Spinal cord (tissue), 10 donors: Measurements from ENCODE around the gene CCNB2. TPM values are rescaled to one million over a fixed set of nuclear protein-coding genes. Genes with fewer than 3 reads are reported as not detected.
A peak's percentile ranks its signal among the peaks of the same experiment; 100 is the strongest.

Experiments
- DNase-seq, 6 donors: peaks; one replicate each; pipeline versions ENCODE4 v3.0.0 to v3.0.0-alpha.2; 2013 to 2015; ENCODE audit warnings: low spot score in 6 of 6, low read depth in 4 of 6
- H3K27ac ChIP-seq: one replicate; pipeline ENCODE4 v1.5.1; 2013; ENCODE audit warnings: low read depth, low read length, control low read depth
- H3K27me3 ChIP-seq: one replicate; pipeline ENCODE4 v1.6.1; 2013; ENCODE audit warnings: low read length; ENCODE audit not compliant: control insufficient read depth, insufficient read depth
- H3K36me3 ChIP-seq: one replicate; pipeline ENCODE4 v1.6.1; 2013; ENCODE audit warnings: low read length; ENCODE audit not compliant: control insufficient read depth, insufficient read depth
- H3K4me1 ChIP-seq: one replicate; pipeline ENCODE4 v1.6.1; 2013; ENCODE audit warnings: low read length; ENCODE audit not compliant: control insufficient read depth, insufficient read depth
- H3K4me3 ChIP-seq: one replicate; pipeline ENCODE4 v1.5.1; 2013; ENCODE audit warnings: low read depth, low read length, control low read depth
- H3K9me3 ChIP-seq: one replicate; pipeline ENCODE4 v1.6.1; 2013; ENCODE audit warnings: low read length; ENCODE audit not compliant: control insufficient read depth, insufficient read depth
- WGBS: methylation state at CpG from one replicate; pipeline ENCODE4 v1.1.5; 2013; ENCODE audit warnings: missing lambda C conversion rate; ENCODE audit not compliant: insufficient coverage; 5-methylcytosine and 5-hydroxymethylcytosine counted together
- polyA plus RNA-seq, 2 donors: library from polyadenylated mRNA; unstranded; fragments of 120-200 nt; gene quantifications; one replicate each; pipeline ENCODE4 v1.2.1, GENCODE V29; 2013; ENCODE audit not compliant: insufficient read length in 2 of 2
- total RNA-seq, 2 donors: library from RNA; depleted of rRNA in 1 of 2; stranded (reverse); fragments of 120-200 nt in 1 of 2; fragments of >200 nt in 1 of 2; gene quantifications; one replicate each; pipeline versions ENCODE4 v1.2.3 to v1.2.4, GENCODE V29; 2013 to 2014
- donor health status: healthy.

The CCNB2 gene
- total and polyA plus RNA-seq, 4 donors = 11.2 to 18.8 (median 16.4) TPM

GRCh38 chr15:59099162-59099685 is 5.7 kb upstream of the CCNB2 start:
- Histone ChIP-seq H3K4me1 (no peaks in the 10 kb centered on the region), H3K27ac (no peak overlapping the region), H3K9me3 (no peaks in the 10 kb centered on the region), H3K4me3 (no peak overlapping the region), H3K27me3 (no peaks in the 10 kb centered on the region), H3K36me3 (peaks cover 9% of the 10 kb centered on the region)
- WGBS = no CpG with 5 or more reads among the region's 2 CpGs
- DNase-seq = no peak

DNA sequence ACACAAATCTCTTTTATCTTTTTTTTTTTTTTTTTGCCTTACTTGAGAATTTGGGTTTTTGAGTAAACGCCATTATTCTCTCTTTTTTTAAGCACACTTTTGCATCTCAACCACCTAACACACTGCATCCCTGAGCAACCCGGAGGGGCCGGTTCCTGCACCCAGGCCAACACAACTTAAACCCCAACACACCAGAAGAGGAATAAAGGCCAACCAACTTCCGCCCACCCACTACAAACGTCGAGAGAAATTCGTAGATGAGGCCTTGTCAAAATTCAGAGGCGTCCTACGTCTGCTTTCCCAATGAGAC is 389 bp upstream of the CCNB2 start:
- DNase-seq = no peak
- H3K27me3 ChIP-seq = no peaks in the 10 kb centered on the region
- no peaks in the 10 kb centered on the region for H3K9me3 ChIP-seq
- no peaks in the 10 kb centered on the region for H3K36me3 ChIP-seq
- H3K4me3 ChIP-seq = peak overlapping the region; percentile 82
- peaks cover 7% of the 10 kb centered on the region for H3K4me1 ChIP-seq
- WGBS = 0% methylated on average over 2 of the region's 9 CpGs
- peak overlapping the region; percentile 81 for H3K27ac ChIP-seq

- Histone ChIP-seq H3K36me3 (no peaks in the 10 kb centered on the region), H3K4me3 (peak overlapping the region; percentile 82), H3K27me3 (no peaks in the 10 kb centered on the region), H3K9me3 (no peaks in the 10 kb centered on the region), H3K27ac (no peak overlapping the region), H3K4me1 (peaks cover 7% of the 10 kb centered on the region)
- WGBS = no CpG with 5 or more reads among the region's 2 CpGs
- peak in 1 of 6 donors; percentile 3 for DNase-seq
These were observed 908 bp downstream of the CCNB2 start for GRCh38 chr15:59105854-59106253.

DNA sequence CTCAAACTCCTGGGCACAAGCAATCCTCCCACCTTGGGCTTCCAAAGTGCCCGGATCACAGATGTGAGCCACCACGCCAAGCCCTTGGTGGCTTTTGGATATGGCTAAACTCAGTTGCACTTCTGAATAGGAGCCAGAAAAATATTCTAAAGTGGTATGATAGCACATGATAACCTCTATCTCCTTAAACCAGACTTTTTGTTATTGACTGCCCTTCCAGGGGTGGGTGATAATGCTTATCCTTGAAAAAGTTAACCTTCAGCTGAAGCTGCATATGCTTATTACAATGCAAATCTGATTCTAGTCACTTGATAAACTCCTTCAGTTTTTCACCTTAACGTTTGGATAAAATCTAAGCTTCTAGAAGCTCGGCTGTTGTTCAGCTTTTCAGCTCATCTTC is 6.3 kb downstream of the CCNB2 start:
- Histone ChIP-seq H3K4me1 (no peaks in the 10 kb centered on the region), H3K27ac (no peak overlapping the region), H3K36me3 (peaks cover 4% of the 10 kb centered on the region), H3K9me3 (no peaks in the 10 kb centered on the region), H3K4me3 (no peak overlapping the region), H3K27me3 (no peaks in the 10 kb centered on the region)
- WGBS = 96% methylated on average over 2 of the region's 4 CpGs
- DNase-seq = no peak

GRCh38 chr15:59115047-59115446 is 10.1 kb downstream of the CCNB2 start:
- DNase-seq = no peak
- Histone ChIP-seq H3K36me3 (peaks cover 13% of the 10 kb centered on the region), H3K4me3 (no peak overlapping the region), H3K27ac (no peak overlapping the region), H3K9me3 (no peaks in the 10 kb centered on the region), H3K27me3 (no peaks in the 10 kb centered on the region), H3K4me1 (no peaks in the 10 kb centered on the region)
- WGBS = no CpG with 5 or more reads among the region's 2 CpGs

- H3K36me3 ChIP-seq = peaks cover 13% of the 10 kb centered on the region
- H3K27ac ChIP-seq = no peak overlapping the region
- WGBS = no CpG with 5 or more reads among the region's 1 CpG
These were observed 11.2 kb downstream of the CCNB2 start for GRCh38 chr15:59116141-59116540.

GRCh38 chr15:59116771-59117170 is 11.8 kb downstream of the CCNB2 start:
- no peaks in the 10 kb centered on the region for H3K4me1 ChIP-seq
- H3K4me3 ChIP-seq = no peak overlapping the region
- peaks cover 13% of the 10 kb centered on the region for H3K36me3 ChIP-seq
- no peaks in the 10 kb centered on the region for H3K27me3 ChIP-seq
- H3K9me3 ChIP-seq = no peaks in the 10 kb centered on the region
- H3K27ac ChIP-seq = no peak overlapping the region
- 100% methylated on average over 3 of the region's 6 CpGs for WGBS
- no peak for DNase-seq

More at GRCh38 chr15:59116141-59116540, 11.2 kb downstream of the CCNB2 start:
- Histone ChIP-seq H3K4me3 (no peak overlapping the region), H3K4me1 (no peaks in the 10 kb centered on the region), H3K9me3 (no peaks in the 10 kb centered on the region), H3K27me3 (no peaks in the 10 kb centered on the region)
- DNase-seq = peak in 1 of 6 donors; percentile 28

GRCh38 chr15:59119625-59120024 is 14.7 kb downstream of the CCNB2 start:
- Histone ChIP-seq H3K4me3 (no peak overlapping the region), H3K27me3 (no peaks in the 10 kb centered on the region), H3K4me1 (no peaks in the 10 kb centered on the region), H3K27ac (no peak overlapping the region), H3K9me3 (no peaks in the 10 kb centered on the region), H3K36me3 (peaks cover 11% of the 10 kb centered on the region)
- DNase-seq = no peak
- WGBS = no CpG with 5 or more reads among the region's 5 CpGs

DNA sequence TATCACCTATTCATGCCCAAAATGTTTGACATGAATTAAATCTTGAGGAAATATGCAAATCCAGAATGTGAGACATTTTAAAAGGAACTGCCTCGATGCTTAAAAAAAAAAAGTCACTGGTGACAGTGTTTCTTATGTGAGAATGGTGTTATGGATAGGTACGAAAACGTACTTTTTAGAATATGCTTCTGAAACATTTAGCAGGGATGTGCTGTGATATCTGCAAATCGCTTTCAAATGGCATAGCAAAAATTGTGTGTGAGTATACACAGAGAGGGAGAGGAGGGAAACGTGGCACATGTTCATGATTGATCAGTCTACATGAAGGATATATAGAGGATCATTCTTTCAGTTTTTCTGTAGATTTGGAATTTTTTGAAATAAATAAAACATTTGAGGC is 16.0 kb downstream of the CCNB2 start:
- 93% methylated on average over 5 of the region's 5 CpGs for WGBS
- no peaks in the 10 kb centered on the region for H3K4me1 ChIP-seq
- peaks cover 11% of the 10 kb centered on the region for H3K36me3 ChIP-seq
- no peak overlapping the region for H3K27ac ChIP-seq
- H3K9me3 ChIP-seq = no peaks in the 10 kb centered on the region
- no peak overlapping the region for H3K4me3 ChIP-seq
- peak in 1 of 6 donors; percentile 4 for DNase-seq
- H3K27me3 ChIP-seq = no peaks in the 10 kb centered on the region

DNA sequence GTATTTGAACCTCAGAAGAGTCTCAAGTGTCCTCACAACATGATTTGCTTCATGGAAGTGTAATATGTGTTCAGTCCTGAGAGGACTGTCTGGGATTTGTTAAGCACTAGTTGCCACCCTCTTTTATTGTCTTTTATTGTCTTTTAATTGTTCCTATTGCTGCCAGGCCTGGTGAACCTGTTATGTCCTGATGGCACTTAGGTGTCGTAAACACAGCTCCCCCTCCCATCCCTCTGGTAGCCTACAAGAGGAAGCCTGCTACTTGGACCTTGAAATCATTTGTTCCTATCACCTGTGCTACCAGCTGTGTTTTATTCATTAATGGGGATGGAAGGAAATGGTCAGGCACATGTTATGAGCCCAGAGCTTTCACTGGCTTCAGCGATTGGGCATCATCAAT is 19.3 kb downstream of the CCNB2 start:
- H3K27me3 ChIP-seq = no peaks in the 10 kb centered on the region
- peaks cover 2% of the 10 kb centered on the region for H3K36me3 ChIP-seq
- no peaks in the 10 kb centered on the region for H3K9me3 ChIP-seq
- no peak overlapping the region for H3K4me3 ChIP-seq
- H3K4me1 ChIP-seq = no peaks in the 10 kb centered on the region
- WGBS = 85% methylated on average over 1 of the region's 2 CpGs
- no peak for DNase-seq
- H3K27ac ChIP-seq = no peak overlapping the region
